OCI-LY1 (cell line): ENCODE results near the gene CACNA1D.

ENCODE experiments used
- H2AFZ ChIP-seq: fragments of 200-600 bp; sonication (generic), shearing (Covaris generic); 2 replicates; pipeline ENCODE4 v1.6.0; 2014; ENCODE audit warnings: antibody characterized with exemption, mild to moderate bottlenecking, low read length
- H3F3A ChIP-seq: fragments of 200-600 bp; sonication (generic), shearing (Covaris generic); 2 replicates; pipeline ENCODE4 v1.6.0; 2014; ENCODE audit warnings: mild to moderate bottlenecking, antibody characterized with exemption, low read length, moderate library complexity; ENCODE audit not compliant: insufficient read depth
- H3K27ac ChIP-seq: fragments of 200-600 bp; sonication (generic); 2 replicates; pipeline ENCODE4 v1.5.1; 2014; ENCODE audit warnings: low read length, mixed run types, mild to moderate bottlenecking, low read depth; ENCODE audit not compliant: poor library complexity, severe bottlenecking
- H3K27me3 ChIP-seq: fragments of 200-600 bp; sonication (generic); 2 replicates; pipeline ENCODE4 v1.6.0; 2014; ENCODE audit warnings: antibody characterized with exemption, mild to moderate bottlenecking, low read length, moderate library complexity; ENCODE audit not compliant: insufficient read depth
- H3K36me3 ChIP-seq: fragments of 200-600 bp; sonication (generic); 2 replicates; pipeline ENCODE4 v1.6.1; 2014; ENCODE audit warnings: mild to moderate bottlenecking, antibody characterized with exemption, low read length, moderate library complexity, mixed read lengths; ENCODE audit not compliant: insufficient read depth
- H3K4me1 ChIP-seq: fragments of 200-600 bp; sonication (generic); 2 replicates; pipeline ENCODE4 v1.5.1; 2014; ENCODE audit warnings: mild to moderate bottlenecking, low read length, moderate library complexity; ENCODE audit not compliant: insufficient read depth, severe bottlenecking
- H3K4me2 ChIP-seq: fragments of 200-600 bp; sonication (generic), shearing (Covaris generic); 2 replicates; pipeline ENCODE4 v1.6.1; 2014; ENCODE audit warnings: low read length
- H3K4me3 ChIP-seq: fragments of 200-600 bp; sonication (generic); 2 replicates; pipeline ENCODE4 v1.5.1; 2014; ENCODE audit warnings: low read length, low read depth, mild to moderate bottlenecking, mixed read lengths; ENCODE audit not compliant: poor library complexity, severe bottlenecking
- H3K79me2 ChIP-seq: fragments of 200-600 bp; shearing (Covaris generic); 2 replicates; pipeline ENCODE4 v1.6.1; 2016; ENCODE audit warnings: mixed run types, low read length, mixed read lengths; ENCODE audit not compliant: insufficient read depth
- H3K9ac ChIP-seq: fragments of 200-600 bp; sonication (generic), shearing (Covaris generic); 2 replicates; pipeline ENCODE4 v1.6.1; 2014; ENCODE audit warnings: mild to moderate bottlenecking, low read length, mixed read lengths
- H3K9me2 ChIP-seq: fragments of 200-600 bp; sonication (generic), shearing (Covaris generic); 2 replicates; pipeline ENCODE4 v1.6.1; 2014; ENCODE audit warnings: low read depth, mild to moderate bottlenecking, low read length, mixed read lengths
- H3K9me3 ChIP-seq: fragments of 200-600 bp; shearing (Covaris generic); 2 replicates; pipeline ENCODE4 v1.6.1; 2014; ENCODE audit warnings: low read length, mixed read lengths
- H4K20me1 ChIP-seq: fragments of 200-600 bp; sonication (generic), shearing (Covaris generic); 2 replicates; pipeline ENCODE4 v1.6.0; 2016; ENCODE audit warnings: mild to moderate bottlenecking, low read length; ENCODE audit not compliant: insufficient read depth
- CTCF ChIP-seq: fragments of 200-600 bp; sonication (generic), shearing (Covaris generic); IDR thresholded peaks from 2 replicates; pipeline ENCODE4 v1.5.1; 2017; ENCODE audit warnings: mild to moderate bottlenecking, antibody characterized with exemption, low read length, moderate library complexity, mixed read lengths
- EZH2 ChIP-seq: fragments of 200-600 bp; sonication (generic), shearing (Covaris generic); IDR thresholded peaks from 2 replicates; pipeline ENCODE4 v1.8.0; 2017; ENCODE audit warnings: borderline replicate concordance, mixed run types, mild to moderate bottlenecking, antibody characterized with exemption, low read length, moderate library complexity, mixed read lengths

The CACNA1D gene

GRCh38 chr3:53552730-53553129 is 58.3 kb downstream of the CACNA1D start:
- no peaks in the 10 kb centered on the region for H3K9me3 ChIP-seq
- no peaks in the 10 kb centered on the region for H3F3A ChIP-seq
- no peak overlapping the region for H3K4me3 ChIP-seq
- H4K20me1 ChIP-seq, result no peaks in the 10 kb centered on the region
- no peak overlapping the region for H2AFZ ChIP-seq
- no peak overlapping the region for H3K27ac ChIP-seq
- TF ChIP-seq CTCF (no peak), EZH2 (no peak)
- H3K4me2 ChIP-seq, result no peak overlapping the region
- H3K4me1 ChIP-seq, result no peaks in the 10 kb centered on the region
- H3K9ac ChIP-seq, result no peak overlapping the region
- no peaks in the 10 kb centered on the region for H3K36me3 ChIP-seq
- no peaks in the 10 kb centered on the region for H3K79me2 ChIP-seq
- no peaks in the 10 kb centered on the region for H3K9me2 ChIP-seq
- H3K27me3 ChIP-seq, result no peaks in the 10 kb centered on the region

- H3K9me3 ChIP-seq, result no peaks in the 10 kb centered on the region
- no peaks in the 10 kb centered on the region for H3K79me2 ChIP-seq
- no peak overlapping the region for H3K4me2 ChIP-seq
- no peaks in the 10 kb centered on the region for H3F3A ChIP-seq
- H3K4me3 ChIP-seq, result no peak overlapping the region
- no peak overlapping the region for H3K27ac ChIP-seq
- H3K36me3 ChIP-seq, result no peaks in the 10 kb centered on the region
- TF ChIP-seq EZH2 (no peak), CTCF (no peak)
- H4K20me1 ChIP-seq, result no peaks in the 10 kb centered on the region
- H3K9me2 ChIP-seq, result no peaks in the 10 kb centered on the region
- no peak overlapping the region for H2AFZ ChIP-seq
- no peak overlapping the region for H3K9ac ChIP-seq
- H3K27me3 ChIP-seq, result no peaks in the 10 kb centered on the region
- H3K4me1 ChIP-seq, result no peaks in the 10 kb centered on the region
Measured at GRCh38 chr3:53553200-53553599, 58.8 kb downstream of the CACNA1D start.

GRCh38 chr3:53554559-53555067 is 60.2 kb downstream of the CACNA1D start:
- H3K27me3 ChIP-seq, result no peaks in the 10 kb centered on the region
- H3K36me3 ChIP-seq, result no peaks in the 10 kb centered on the region
- no peak overlapping the region for H3K9ac ChIP-seq
- H3K4me2 ChIP-seq, result no peak overlapping the region
- no peaks in the 10 kb centered on the region for H3K79me2 ChIP-seq
- H3K9me2 ChIP-seq, result no peaks in the 10 kb centered on the region
- H3K27ac ChIP-seq, result no peak overlapping the region
- H3K9me3 ChIP-seq, result 0 out of 2 replicates have a peak, but pooled peaks cover 2% of the 10 kb centered on the region
- H3K4me3 ChIP-seq, result no peak overlapping the region
- no peaks in the 10 kb centered on the region for H4K20me1 ChIP-seq
- H3K4me1 ChIP-seq, result no peaks in the 10 kb centered on the region
- no peak overlapping the region for H2AFZ ChIP-seq
- no peaks in the 10 kb centered on the region for H3F3A ChIP-seq
- TF ChIP-seq EZH2, result no peak
- TF ChIP-seq CTCF, result no peak
